Measurements from ENCODE around the gene BRD2. TPM values are rescaled to one million over a fixed set of nuclear protein-coding genes. Genes with fewer than 3 reads are reported as not detected.

The BRD2 gene
- total and polyA plus RNA-seq, 9 of the 15 experiments (the other 6 are each of a cell fraction or from before 2014, with no cell fraction given) = 19.0 to 252 (median 181) TPM

DNA sequence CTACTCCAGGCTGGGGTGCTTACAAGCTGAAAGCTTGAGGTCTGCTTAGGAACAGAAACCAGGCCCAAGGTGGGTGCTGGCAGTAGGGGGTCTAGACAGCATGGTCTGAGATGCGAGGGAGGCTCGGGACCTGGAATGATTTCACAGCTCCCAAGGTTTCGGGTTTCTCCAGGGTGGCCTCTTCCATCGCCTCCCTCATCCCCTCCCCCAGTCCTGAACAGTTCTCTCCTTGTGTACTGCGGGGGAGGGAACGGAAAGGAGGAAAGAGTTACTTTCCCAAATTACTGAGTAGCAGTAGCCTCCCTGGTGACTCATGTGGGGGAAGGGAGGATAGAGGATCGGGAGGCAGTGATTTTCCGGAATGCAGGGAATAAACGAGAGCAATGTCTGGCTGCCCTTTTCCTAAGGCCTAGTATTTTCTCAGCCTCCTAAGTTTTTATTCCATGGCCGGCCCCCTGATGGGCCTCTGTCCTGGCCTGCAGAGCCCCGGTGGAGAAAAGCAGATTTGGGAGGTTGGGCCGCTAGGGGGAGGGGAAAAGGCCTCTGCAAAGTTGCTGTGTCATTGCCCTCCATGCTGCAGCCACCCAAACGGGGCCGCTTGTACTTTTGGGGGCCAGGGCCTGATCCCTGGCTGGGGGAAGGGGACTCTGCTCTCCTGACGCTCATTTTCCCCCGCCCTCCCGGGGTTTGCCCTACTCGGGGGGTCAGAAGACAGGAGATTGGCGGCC, 1.5 kb downstream of the BRD2 start (continued):
- TF ChIP-seq CTBP1 (IDR thresholded peaks at IDR 0.05; ENCODE audit: borderline replicate concordance) (peak; percentile 55; the same call in 1 of the 2 replicates), RBBP5 (IDR thresholded peaks at IDR 0.05; ENCODE audit: borderline replicate concordance, insufficient read depth, low read length, poor library complexity, severe bottlenecking) (peak; percentile 50), ZNF764 (CRISPR knock-in tag; IDR thresholded peaks at IDR 0.05; ENCODE audit: low read depth) (no peak), BRD9 (IDR thresholded peaks at IDR 0.05; ENCODE audit: low read depth, partially characterized antibody) (peak; percentile 95), NFIC (IDR thresholded peaks at IDR 0.05) (peak; percentile 32; the same call in 1 of the 2 replicates), GTF2A2 (tag; IDR thresholded peaks at IDR 0.05) (no peak), BRD4 (IDR thresholded peaks at IDR 0.05) (0 out of 2 replicates have a peak, but pooled peaks have one; percentile 99), FOXA3 (CRISPR knock-in tag; conservative IDR thresholded peaks at IDR 0.05 in 1 of 2, IDR thresholded peaks at IDR 0.05 in 1 of 2) (peak in 1 of 2 experiments; percentile 47; a peak in 1 of 4 replicates), MYC (IDR thresholded peaks at IDR 0.05; ENCODE audit: low read depth, low read length) (peak; percentile 85), MYC (CRISPR knock-in tag; IDR thresholded peaks at IDR 0.05; ENCODE audit: borderline replicate concordance, low read depth) (no peak; the same call in 1 of the 2 replicates), BACH1 (tag; IDR thresholded peaks at IDR 0.05) (peak; percentile 84; the same call in 1 of the 2 replicates), SNRNP70 (optimal IDR thresholded peaks at IDR 0.05; ENCODE audit: low read depth, low read length) (no peak), ZNF24 (IDR thresholded peaks at IDR 0.05) (peak; percentile 61), MAFG (tag; conservative IDR thresholded peaks at IDR 0.05) (peak; percentile 99), NCOA4 (IDR thresholded peaks at IDR 0.05; ENCODE audit: partially characterized antibody) (no peak), TEAD4 (IDR thresholded peaks at IDR 0.05; ENCODE audit: low read length) (peak; percentile 7), TEAD4 (CRISPR knock-in tag; IDR thresholded peaks at IDR 0.05; ENCODE audit: borderline replicate concordance) (no peak)
- TF ChIP-seq, protein P1, sequence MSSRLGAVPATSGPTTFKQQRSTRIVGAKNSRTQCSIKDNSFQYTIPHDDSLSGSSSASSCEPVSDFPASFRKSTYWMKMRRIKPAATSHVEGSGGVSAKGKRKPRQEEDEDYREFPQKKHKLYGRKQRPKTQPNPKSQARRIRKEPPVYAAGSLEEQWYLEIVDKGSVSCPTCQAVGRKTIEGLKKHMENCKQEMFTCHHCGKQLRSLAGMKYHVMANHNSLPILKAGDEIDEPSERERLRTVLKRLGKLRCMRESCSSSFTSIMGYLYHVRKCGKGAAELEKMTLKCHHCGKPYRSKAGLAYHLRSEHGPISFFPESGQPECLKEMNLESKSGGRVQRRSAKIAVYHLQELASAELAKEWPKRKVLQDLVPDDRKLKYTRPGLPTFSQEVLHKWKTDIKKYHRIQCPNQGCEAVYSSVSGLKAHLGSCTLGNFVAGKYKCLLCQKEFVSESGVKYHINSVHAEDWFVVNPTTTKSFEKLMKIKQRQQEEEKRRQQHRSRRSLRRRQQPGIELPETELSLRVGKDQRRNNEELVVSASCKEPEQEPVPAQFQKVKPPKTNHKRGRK (tag; IDR thresholded peaks at IDR 0.05) = no peak
- TF ChIP-seq, protein P2, sequence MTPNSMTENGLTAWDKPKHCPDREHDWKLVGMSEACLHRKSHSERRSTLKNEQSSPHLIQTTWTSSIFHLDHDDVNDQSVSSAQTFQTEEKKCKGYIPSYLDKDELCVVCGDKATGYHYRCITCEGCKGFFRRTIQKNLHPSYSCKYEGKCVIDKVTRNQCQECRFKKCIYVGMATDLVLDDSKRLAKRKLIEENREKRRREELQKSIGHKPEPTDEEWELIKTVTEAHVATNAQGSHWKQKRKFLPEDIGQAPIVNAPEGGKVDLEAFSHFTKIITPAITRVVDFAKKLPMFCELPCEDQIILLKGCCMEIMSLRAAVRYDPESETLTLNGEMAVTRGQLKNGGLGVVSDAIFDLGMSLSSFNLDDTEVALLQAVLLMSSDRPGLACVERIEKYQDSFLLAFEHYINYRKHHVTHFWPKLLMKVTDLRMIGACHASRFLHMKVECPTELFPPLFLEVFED (CRISPR knock-in tag; conservative IDR thresholded peaks at IDR 0.05) = no peak; the same call in 1 of the 2 replicates
- TF ChIP-seq, protein P3, sequence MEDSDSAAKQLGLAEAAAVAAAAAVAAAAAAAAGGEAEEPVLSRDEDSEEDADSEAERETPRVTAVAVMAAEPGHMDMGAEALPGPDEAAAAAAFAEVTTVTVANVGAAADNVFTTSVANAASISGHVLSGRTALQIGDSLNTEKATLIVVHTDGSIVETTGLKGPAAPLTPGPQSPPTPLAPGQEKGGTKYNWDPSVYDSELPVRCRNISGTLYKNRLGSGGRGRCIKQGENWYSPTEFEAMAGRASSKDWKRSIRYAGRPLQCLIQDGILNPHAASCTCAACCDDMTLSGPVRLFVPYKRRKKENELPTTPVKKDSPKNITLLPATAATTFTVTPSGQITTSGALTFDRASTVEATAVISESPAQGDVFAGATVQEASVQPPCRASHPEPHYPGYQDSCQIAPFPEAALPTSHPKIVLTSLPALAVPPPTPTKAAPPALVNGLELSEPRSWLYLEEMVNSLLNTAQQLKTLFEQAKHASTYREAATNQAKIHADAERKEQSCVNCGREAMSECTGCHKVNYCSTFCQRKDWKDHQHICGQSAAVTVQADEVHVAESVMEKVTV (CRISPR knock-in tag; IDR thresholded peaks at IDR 0.05) = peak; percentile 32; the same call in 1 of the 2 replicates
- TF ChIP-seq, protein P4, sequence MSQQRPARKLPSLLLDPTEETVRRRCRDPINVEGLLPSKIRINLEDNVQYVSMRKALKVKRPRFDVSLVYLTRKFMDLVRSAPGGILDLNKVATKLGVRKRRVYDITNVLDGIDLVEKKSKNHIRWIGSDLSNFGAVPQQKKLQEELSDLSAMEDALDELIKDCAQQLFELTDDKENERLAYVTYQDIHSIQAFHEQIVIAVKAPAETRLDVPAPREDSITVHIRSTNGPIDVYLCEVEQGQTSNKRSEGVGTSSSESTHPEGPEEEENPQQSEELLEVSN (IDR thresholded peaks at IDR 0.05; ENCODE audit: borderline replicate concordance in 1 of 2, extremely low read depth in 1 of 2, insufficient read depth in 1 of 2, insufficient read length in 1 of 2, low read depth in 1 of 2, low read length in 1 of 2, poor library complexity in 1 of 2, severe bottlenecking in 1 of 2) = peak; percentile 36 to 47

Data from K562 (cell line).